ENCODE data around the gene NIPBL.
"Not testable (repeated sequence)": the region's sequence is repeated elsewhere in the genome, so short reads cannot be mapped to it uniquely, and the experiment has no call there.

The NIPBL gene

GRCh38 chr5:36879274-36880033 lies 2.9 kb downstream of the NIPBL start:
- no peak for DNase-seq

DNA sequence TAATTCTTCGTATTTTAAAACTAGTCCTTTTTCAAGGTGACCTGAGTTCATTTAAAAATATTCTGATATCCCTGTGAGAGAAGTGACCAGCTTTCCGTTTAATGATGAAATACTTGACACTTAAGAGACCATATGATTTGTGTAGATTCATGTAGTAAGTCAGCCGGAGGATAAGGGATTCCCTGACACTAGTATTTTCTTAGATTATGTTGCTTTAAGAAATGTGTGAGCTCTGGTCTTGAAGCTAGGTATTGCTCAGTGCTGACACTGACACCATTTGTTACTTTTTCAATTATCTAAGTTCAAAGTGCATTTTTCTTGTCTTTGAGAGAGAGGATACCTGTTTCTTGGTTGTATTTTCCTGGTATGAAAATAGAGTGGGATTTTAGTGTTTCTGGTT lies 4.2 kb downstream of the NIPBL start:
- DNase-seq = no peak

- DNase-seq = no peak
These were observed 4.7 kb downstream of the NIPBL start for GRCh38 chr5:36881304-36881703.

GRCh38 chr5:36881807-36882206 lies 5.2 kb downstream of the NIPBL start:
- no peak for DNase-seq

- DNase-seq = no peak
These were observed 5.7 kb downstream of the NIPBL start for GRCh38 chr5:36882250-36882649.

DNA sequence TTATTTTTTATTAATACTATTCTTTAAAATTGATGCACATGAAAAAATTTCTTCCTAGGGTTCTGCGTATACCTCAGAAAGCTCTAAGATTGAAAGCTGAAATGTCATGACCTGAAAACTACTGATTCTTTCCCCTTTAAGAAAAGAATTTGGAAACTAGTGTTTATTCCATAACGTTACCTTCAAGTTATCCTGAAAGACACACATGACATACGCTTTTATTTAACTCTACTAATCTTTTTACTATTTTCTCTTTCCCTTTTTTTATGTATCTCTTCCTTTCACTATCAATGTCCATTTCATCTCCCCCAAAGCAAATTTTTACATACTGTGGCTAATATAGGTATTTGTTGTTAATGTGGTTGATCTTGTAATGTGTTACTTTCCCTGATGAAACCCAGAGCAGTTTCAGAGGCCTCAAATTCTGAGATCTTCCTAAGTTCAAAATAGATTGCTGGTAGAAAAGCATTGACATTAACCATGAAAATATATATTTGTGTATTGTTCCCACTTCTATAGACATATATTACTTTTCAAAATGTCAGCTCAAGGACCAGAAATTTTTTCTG lies 7.4 kb downstream of the NIPBL start:
- DNase-seq = no peak

- no peak for DNase-seq
These were observed 8.6 kb downstream of the NIPBL start for GRCh38 chr5:36885149-36885548.

- no peak for DNase-seq
These were observed 9.3 kb downstream of the NIPBL start for GRCh38 chr5:36885566-36886485.

DNA sequence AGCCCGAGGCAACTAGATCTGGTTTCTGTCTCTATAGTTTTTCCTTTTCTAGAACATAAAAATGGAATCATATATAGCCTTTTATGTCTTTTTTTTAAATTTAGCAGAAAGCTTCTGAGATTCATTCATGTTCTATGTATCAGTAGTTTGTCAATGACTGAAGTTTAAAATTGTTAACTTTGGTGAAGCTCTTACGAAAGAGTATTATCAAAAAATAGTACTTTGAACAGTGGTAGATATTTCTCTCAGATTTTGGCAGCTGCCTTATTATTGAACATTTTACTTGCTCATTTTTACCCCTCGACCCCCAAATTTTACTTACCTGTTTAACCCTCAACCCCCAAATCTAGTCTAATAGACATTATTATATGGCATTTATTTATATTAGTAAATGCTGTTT lies 10.2 kb downstream of the NIPBL start:
- no peak for DNase-seq

DNA sequence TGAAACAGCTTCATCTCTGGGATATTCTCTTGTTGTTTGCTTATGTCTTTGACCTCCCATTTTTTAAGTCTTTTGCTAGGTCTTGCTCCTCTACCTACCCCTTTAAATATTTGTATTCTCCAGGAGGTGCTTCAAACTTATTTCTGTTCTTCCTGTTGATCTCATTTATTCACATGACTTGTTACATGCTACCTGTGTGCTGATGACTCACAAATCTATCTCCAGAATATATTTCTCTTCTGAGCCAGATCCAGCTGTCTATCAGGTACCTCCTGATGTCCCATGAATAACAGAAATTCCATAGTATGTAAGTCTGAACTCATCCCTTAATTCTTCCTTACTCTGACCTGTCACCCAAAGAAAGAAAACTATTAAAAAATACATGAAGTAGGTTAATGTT lies 11.0 kb downstream of the NIPBL start:
- no peak for DNase-seq

GRCh38 chr5:36888303-36888702 lies 11.7 kb downstream of the NIPBL start:
- DNase-seq = no peak

DNA sequence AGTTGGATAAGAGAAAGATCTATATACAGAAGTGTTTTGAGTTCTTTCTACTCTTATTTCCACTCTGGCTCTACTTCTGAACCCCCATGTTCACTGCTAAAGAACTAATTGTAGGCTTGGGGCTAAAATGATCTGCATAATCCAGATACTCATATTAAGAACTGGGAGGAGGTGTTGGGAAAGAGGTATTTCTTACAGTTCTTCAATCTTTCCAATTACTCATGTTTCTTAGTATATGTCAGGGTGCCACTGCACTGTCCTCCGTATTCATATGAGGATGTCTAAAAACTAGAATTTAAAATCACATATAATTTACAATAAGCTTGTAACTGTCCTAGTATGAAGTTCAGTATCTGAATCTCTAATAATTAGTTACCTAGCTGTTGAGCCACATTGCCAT lies 12.7 kb downstream of the NIPBL start:
- no peak for DNase-seq

DNA sequence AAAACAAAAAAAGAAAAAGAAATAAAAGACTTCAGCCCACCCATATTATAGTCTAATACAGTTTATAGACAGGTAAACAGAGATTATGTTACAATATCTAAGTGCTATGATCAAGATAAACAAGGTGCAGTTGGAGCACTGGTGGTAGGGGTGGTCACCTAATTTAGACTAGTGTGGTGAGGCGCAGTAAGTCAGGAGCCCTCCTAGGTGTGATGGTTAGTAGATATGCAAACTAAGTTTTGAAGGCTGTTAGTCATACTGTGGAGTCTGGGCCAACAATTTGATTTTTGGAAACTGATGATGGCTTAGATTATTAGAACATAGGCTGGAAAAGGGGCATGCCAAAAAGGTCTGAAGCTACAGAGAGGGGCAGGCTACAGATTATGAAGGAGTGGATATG lies 14.7 kb downstream of the NIPBL start:
- DNase-seq = no peak

DNA sequence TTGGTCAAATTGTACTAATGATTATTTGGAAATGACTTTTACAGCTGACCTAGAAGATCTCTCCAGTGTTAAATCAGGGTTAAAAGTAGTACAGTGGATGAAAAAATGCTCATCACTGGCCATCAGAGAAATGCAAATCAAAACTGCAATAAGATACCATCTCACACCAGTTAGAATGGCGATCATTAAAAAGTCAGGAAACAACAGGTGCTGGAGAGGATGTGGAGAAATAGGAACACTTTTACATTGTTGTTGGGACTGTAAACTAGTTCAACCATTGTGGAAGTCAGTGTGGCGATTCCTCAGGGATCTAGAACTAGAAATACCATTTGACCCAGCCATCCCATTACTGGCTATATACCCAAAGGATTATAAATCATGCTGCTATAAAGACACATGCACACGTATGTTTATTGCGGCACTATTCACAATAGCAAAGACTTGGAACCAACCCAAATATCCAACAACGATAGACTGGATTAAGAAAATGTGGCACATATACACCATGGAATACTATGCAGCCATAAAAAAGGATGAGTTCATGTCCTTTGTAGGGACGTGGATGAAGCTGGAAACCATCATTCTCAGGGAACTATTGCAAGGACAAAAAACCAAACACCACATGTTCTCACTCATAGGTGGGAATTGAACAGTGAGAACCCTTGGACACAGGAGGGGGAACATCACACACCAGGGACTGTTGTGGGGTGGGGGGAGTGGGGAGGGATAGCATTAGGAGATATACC lies 15.7 kb downstream of the NIPBL start:
- DNase-seq = not testable (repeated sequence)

GRCh38 chr5:36894954-36895353 lies 18.4 kb downstream of the NIPBL start:
- no peak for DNase-seq

DNA sequence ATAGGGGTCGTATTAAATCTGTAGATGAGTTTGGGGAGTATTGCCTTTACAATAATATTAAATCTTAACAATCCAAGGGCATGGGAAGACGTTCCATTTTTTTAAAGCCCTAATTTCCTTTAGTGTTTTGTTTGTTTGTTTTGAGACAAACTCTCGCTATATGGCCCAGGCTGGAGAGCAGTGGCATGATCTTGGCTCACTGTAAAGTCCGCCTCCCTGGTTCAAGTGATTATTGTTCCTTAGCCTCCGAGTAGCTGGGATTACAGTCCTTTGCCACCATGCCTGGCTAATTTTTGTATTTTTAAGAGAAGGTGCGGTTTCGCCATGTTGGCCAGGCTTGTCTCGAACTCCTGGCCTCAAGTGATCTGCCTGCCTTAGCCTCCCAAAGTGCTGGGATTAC lies 19.9 kb downstream of the NIPBL start:
- no peak for DNase-seq

DNA sequence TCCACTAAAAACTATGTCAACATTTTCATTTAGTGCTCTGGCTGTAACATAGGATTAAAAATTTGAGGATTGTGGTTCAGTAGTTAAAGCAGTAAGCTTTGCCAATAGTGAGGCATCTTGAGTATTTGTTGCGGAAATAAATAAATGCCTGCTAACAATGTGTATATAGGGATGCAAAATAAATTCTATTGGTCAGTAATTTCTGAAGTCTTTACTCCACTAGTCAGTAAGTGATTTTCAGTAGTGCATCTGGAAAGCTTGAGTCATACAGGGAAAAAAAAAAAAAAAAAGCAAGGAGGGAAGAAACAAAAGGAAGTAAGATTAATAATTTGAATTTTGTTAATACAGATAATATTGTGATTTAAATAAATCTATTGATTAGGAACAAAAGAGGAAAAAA lies 21.0 kb downstream of the NIPBL start:
- no peak for DNase-seq

- no peak for DNase-seq
These were observed 23.3 kb downstream of the NIPBL start for GRCh38 chr5:36899860-36900259.

- DNase-seq = no peak
These were observed 23.7 kb downstream of the NIPBL start for GRCh38 chr5:36900283-36900682.

DNA sequence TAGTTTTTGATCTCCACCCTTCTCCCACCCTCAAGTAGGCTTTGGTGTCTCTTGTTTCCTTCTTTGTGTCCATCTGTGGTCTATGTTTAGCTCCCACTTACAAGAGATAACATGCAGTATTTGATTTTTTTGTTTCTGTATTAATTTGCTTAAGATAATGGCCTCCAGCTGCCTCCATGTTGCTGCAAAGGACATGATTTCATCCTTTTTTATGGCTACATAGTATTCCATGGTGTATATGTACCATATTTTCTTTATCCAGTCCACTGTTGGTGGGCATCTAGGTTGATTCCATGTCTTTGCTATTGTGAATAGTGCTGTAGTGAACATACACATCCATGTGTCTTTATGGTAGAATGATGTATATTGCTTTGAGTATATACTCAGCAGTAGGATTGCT lies 24.5 kb downstream of the NIPBL start:
- not testable (repeated sequence) for DNase-seq

DNA sequence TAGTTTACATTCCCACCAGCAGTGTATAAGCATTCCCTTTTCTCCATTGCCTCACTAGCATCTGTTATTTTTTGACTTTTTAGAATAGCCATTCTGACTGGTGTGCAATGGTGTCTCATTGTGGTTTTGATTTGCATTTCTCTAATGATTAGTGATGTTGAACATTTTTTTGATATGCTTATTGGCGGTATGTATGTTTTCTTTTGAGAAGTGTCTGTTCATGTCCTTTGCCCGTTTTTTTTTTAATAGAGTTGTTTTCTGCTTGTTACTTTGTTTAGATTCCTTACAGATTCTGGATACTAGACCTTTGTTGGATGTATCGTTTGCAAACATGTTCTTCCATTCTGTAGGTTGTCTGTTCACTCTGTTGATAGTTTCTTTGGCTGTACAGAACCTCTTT lies 25.3 kb downstream of the NIPBL start:
- DNase-seq = no peak

DNA sequence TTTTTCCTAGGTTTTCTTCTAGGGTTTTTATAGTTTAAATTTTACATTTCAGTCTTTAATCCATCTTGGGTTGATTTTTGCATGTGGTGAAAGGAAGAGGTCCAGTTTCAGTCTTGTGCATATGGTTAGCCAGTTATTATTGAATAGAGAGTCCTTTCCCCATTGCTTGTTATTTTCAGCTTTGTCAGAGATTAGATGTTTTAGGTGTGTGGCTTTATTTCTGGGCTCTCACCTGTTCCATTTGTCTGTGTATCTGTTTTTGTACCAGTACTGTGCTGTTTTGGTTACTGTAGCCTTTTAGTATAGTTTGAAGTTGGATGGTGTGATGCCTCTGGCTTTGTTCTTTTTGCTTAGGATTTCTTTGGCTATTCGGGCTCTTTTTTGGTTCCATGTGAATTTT lies 25.8 kb downstream of the NIPBL start:
- DNase-seq = no peak

GRCh38 chr5:36904677-36905076 lies 28.1 kb downstream of the NIPBL start:
- no peak for DNase-seq

All from activated CD4-positive, alpha-beta T cell treated with anti-CD3 and anti-CD28 coated beads for 48 hours (primary cell).